ENCODE results near the gene SPESP1.
"Not testable (repeated sequence)": the region's sequence is repeated elsewhere in the genome, so short reads cannot be mapped to it uniquely, and the experiment has no call there.

SPESP1 gene

GRCh38 chr15:68963719-68964118 lies 33.4 kb downstream of the SPESP1 start:
- not testable (repeated sequence) for DNase-seq (ENCODE audit: low spot score)

GRCh38 chr15:68966996-68967395 lies 36.7 kb downstream of the SPESP1 start:
- DNase-seq (ENCODE audit: low spot score) = no peak

GRCh38 chr15:68967948-68968347 lies 37.6 kb downstream of the SPESP1 start:
- no peak for DNase-seq (ENCODE audit: low spot score)

GRCh38 chr15:68969298-68969697 lies 39.0 kb downstream of the SPESP1 start:
- no peak for DNase-seq (ENCODE audit: low spot score)

- no peak for DNase-seq (ENCODE audit: low spot score)
Measured at GRCh38 chr15:68972201-68973065, 42.1 kb downstream of the SPESP1 start.

- not testable (repeated sequence) for DNase-seq (ENCODE audit: low spot score)
Measured at GRCh38 chr15:68975651-68976160, 45.4 kb downstream of the SPESP1 start.

GRCh38 chr15:68977426-68977825 lies 47.1 kb downstream of the SPESP1 start:
- not testable (repeated sequence) for DNase-seq (ENCODE audit: low spot score)

- no peak for DNase-seq (ENCODE audit: low spot score)
Measured at GRCh38 chr15:68979006-68979405, 48.7 kb downstream of the SPESP1 start.

GRCh38 chr15:68979816-68980215 lies 49.5 kb downstream of the SPESP1 start:
- no peak for DNase-seq (ENCODE audit: low spot score)

GRCh38 chr15:68980786-68981185 lies 50.5 kb downstream of the SPESP1 start:
- no peak for DNase-seq (ENCODE audit: low spot score)

- DNase-seq (ENCODE audit: low spot score) = no peak
Measured at GRCh38 chr15:68981941-68982340, 51.6 kb downstream of the SPESP1 start.

- no peak for DNase-seq (ENCODE audit: low spot score)
Measured at GRCh38 chr15:68982976-68983563, 52.7 kb downstream of the SPESP1 start.

- DNase-seq (ENCODE audit: low spot score) = no peak
Measured at GRCh38 chr15:68983961-68984481, 53.7 kb downstream of the SPESP1 start.

GRCh38 chr15:68984586-68984985 lies 54.3 kb downstream of the SPESP1 start:
- no peak for DNase-seq (ENCODE audit: low spot score)

- DNase-seq (ENCODE audit: low spot score) = no peak
Measured at GRCh38 chr15:68985361-68985891, 55.1 kb downstream of the SPESP1 start.

- no peak for DNase-seq (ENCODE audit: low spot score)
Measured at GRCh38 chr15:68986322-68986721, 56.0 kb downstream of the SPESP1 start.

GRCh38 chr15:68987120-68987519 lies 56.8 kb downstream of the SPESP1 start:
- DNase-seq (ENCODE audit: low spot score) = no peak

- no peak for DNase-seq (ENCODE audit: low spot score)
Measured at GRCh38 chr15:68987676-68988075, 57.4 kb downstream of the SPESP1 start.

- DNase-seq (ENCODE audit: low spot score) = no peak
Measured at GRCh38 chr15:68989541-68990230, 59.4 kb downstream of the SPESP1 start.

- no peak for DNase-seq (ENCODE audit: low spot score)
Measured at GRCh38 chr15:68990231-68990991, 60.1 kb downstream of the SPESP1 start.

- no peak for DNase-seq (ENCODE audit: low spot score)
Measured at GRCh38 chr15:68990992-68991500, 60.7 kb downstream of the SPESP1 start.
